SK-N-SH (cell line): ENCODE results near the gene NOX5. TPM values are rescaled to one million over a fixed set of nuclear protein-coding genes. Genes with fewer than 3 reads are reported as not detected.

Experiments
- CTCF ChIA-PET: fragments of 300-600, 350-600 bp; formaldehyde crosslinking; extraction: SDS; loops from one replicate; lab custom pipeline; 2021; lab: Yijun Ruan, JAX
- POLR2A ChIA-PET: fragments of 350-600 bp; sonication (Branson Sonifier 250); formaldehyde crosslinking; extraction: SDS; loops from one replicate; lab custom pipeline; 2020; ENCODE audit warnings: antibody characterized with exemption, inconsistent platforms; lab: Yijun Ruan, JAX
- DNase-seq: peaks from one replicate; pipeline ENCODE4 v3.0.0; 2012
- H2AFZ ChIP-seq: fragments of 200-600 bp; sonication (generic); 2 replicates; pipeline ENCODE4 v1.8.1; 2016; ENCODE audit warnings: antibody characterized with exemption, mild to moderate bottlenecking, low read depth
- H3F3A ChIP-seq: fragments of 200-600 bp; sonication (generic); replicated peaks from 2 replicates; pipeline ENCODE3; 2016; ENCODE audit warnings: antibody characterized with exemption, mild to moderate bottlenecking; ENCODE audit not compliant: insufficient read depth
- H3K27ac ChIP-seq, 2 experiments: fragments of 200-500 bp in 1 of 2; fragments of 200-600 bp in 1 of 2; sonication (Bioruptor generic) in 1 of 2; sonication (generic), shearing (Covaris generic) in 1 of 2; 2 replicates each; pipeline versions ENCODE4 v1.5.1 to v1.6.1; 2014 to 2016; ENCODE audit warnings: low read depth in 2 of 2, inconsistent platforms in 1 of 2, low read length in 1 of 2, mild to moderate bottlenecking in 1 of 2, mixed read lengths in 1 of 2
- H3K27me3 ChIP-seq: fragments of 200-600 bp; sonication (generic), shearing (Covaris generic); 2 replicates; pipeline ENCODE4 v1.6.1; 2016; ENCODE audit warnings: mixed run types; ENCODE audit not compliant: insufficient read depth
- H3K36me3 ChIP-seq, 2 experiments: fragments of 200-500 bp in 1 of 2; fragments of 200-600 bp in 1 of 2; sonication (Bioruptor generic) in 1 of 2; sonication (generic) in 1 of 2; replicated peaks in 1 of 2; 2 replicates each; pipeline versions ENCODE3 to v1.5.1; 2014 to 2016; ENCODE audit warnings: low read length in 1 of 2, mild to moderate bottlenecking in 1 of 2; ENCODE audit not compliant: insufficient read depth in 2 of 2, control insufficient read depth in 1 of 2
- H3K4me1 ChIP-seq, 2 experiments: fragments of 200-500 bp in 1 of 2; fragments of 200-600 bp in 1 of 2; sonication (Bioruptor generic) in 1 of 2; sonication (generic), shearing (Covaris generic) in 1 of 2; 2 replicates each; pipeline versions ENCODE4 v1.5.1 to v1.6.1; 2014 to 2016; ENCODE audit warnings: low read depth in 1 of 2, low read length in 1 of 2, mixed run types in 1 of 2; ENCODE audit not compliant: insufficient read depth in 2 of 2, control insufficient read depth in 1 of 2
- H3K4me2 ChIP-seq: fragments of 200-600 bp; sonication (generic), shearing (Covaris generic); 2 replicates; pipeline ENCODE4 v1.6.1; 2017; ENCODE audit warnings: mixed run types
- H3K4me3 ChIP-seq, 2 experiments: fragments of 200-500 bp in 1 of 2; fragments of 200-600 bp in 1 of 2; sonication (Bioruptor generic) in 1 of 2; sonication (generic), shearing (Covaris generic) in 1 of 2; 2 replicates each; pipeline versions ENCODE4 v1.5.1 to v1.8.1; 2014 to 2016; ENCODE audit warnings: low read depth in 2 of 2, inconsistent platforms in 1 of 2, low read length in 1 of 2, mild to moderate bottlenecking in 1 of 2, mixed read lengths in 1 of 2, moderate library complexity in 1 of 2
- H3K79me2 ChIP-seq: fragments of 200-600 bp; sonication (generic); 2 replicates; pipeline ENCODE4 v1.8.1; 2017; ENCODE audit warnings: mild to moderate bottlenecking; ENCODE audit not compliant: insufficient read depth
- H3K9ac ChIP-seq: fragments of 200-600 bp; sonication (generic); 2 replicates; pipeline ENCODE4 v1.6.1; 2017; ENCODE audit warnings: mixed run types
- H3K9me2 ChIP-seq: fragments of 200-600 bp; sonication (generic); 2 replicates; pipeline ENCODE4 v1.6.1; 2017; ENCODE audit warnings: mixed run types
- H3K9me3 ChIP-seq: fragments of 200-600 bp; sonication (generic); 2 replicates; pipeline ENCODE4 v1.6.1; 2017; ENCODE audit warnings: mixed run types, mild to moderate bottlenecking, moderate library complexity
- H4K20me1 ChIP-seq: fragments of 200-600 bp; sonication (generic); 2 replicates; pipeline ENCODE4 v1.6.1; 2017; ENCODE audit warnings: mild to moderate bottlenecking, mixed run types; ENCODE audit not compliant: insufficient read depth
- EP300 ChIP-seq, 2 experiments: IDR thresholded peaks; 2 replicates each; pipeline versions ENCODE4 v1.4.0 to v1.6.1; 2012; ENCODE audit warnings: borderline replicate concordance in 1 of 2, low read depth in 1 of 2, low read length in 1 of 2
- FOXJ3 ChIP-seq: sonication (generic); formaldehyde crosslinking; IDR thresholded peaks from 2 replicates; pipeline ENCODE4 v1.5.1; 2020; ENCODE audit warnings: mild to moderate bottlenecking, missing genetic modification reagents
- FOXM1 ChIP-seq: IDR thresholded peaks from 2 replicates; pipeline ENCODE4 v1.4.0; 2012; ENCODE audit warnings: low read depth, mild to moderate bottlenecking
- GABPA ChIP-seq: IDR thresholded peaks from 2 replicates; pipeline ENCODE4 v1.4.0; 2012; ENCODE audit warnings: low read depth, mild to moderate bottlenecking
- GATA2 ChIP-seq: sonication (generic); formaldehyde crosslinking; IDR thresholded peaks from 2 replicates; pipeline ENCODE4 v1.5.0; 2020; ENCODE audit warnings: mild to moderate bottlenecking, missing genetic modification reagents
- IRF3 ChIP-seq: fragments of 150-350 bp; IDR thresholded peaks from 2 replicates; pipeline ENCODE4 v1.6.1; 2016; ENCODE audit warnings: mild to moderate bottlenecking, low read depth, low read length
- MAX ChIP-seq: IDR thresholded peaks from 2 replicates; pipeline ENCODE4 v1.4.0; 2012; ENCODE audit warnings: low read depth
- NRF1 ChIP-seq: IDR thresholded peaks from 2 replicates; pipeline ENCODE4 v1.6.1; 2012; ENCODE audit warnings: low read depth, mild to moderate bottlenecking, low read length
- POLR2AphosphoS5 ChIP-seq: IDR thresholded peaks from 2 replicates; pipeline ENCODE4 v1.6.1; 2012; ENCODE audit warnings: low read depth, low read length
- RCOR1 ChIP-seq: fragments of 150-350 bp; IDR thresholded peaks from 2 replicates; pipeline ENCODE4 v1.6.1; 2017; ENCODE audit warnings: antibody characterized with exemption, low read length
- REST ChIP-seq: IDR thresholded peaks from 2 replicates; pipeline ENCODE4 v1.6.1; 2012; ENCODE audit warnings: mild to moderate bottlenecking, low read depth, low read length, moderate library complexity
- SIN3A ChIP-seq: IDR thresholded peaks from 2 replicates; pipeline ENCODE4 v1.6.1; 2012; ENCODE audit warnings: low read depth, mild to moderate bottlenecking, low read length, moderate library complexity, borderline replicate concordance
- TAF1 ChIP-seq: IDR thresholded peaks from 2 replicates; pipeline ENCODE4 v1.6.1; 2012; ENCODE audit warnings: low read depth, mild to moderate bottlenecking, low read length, moderate library complexity, borderline replicate concordance
- YY1 ChIP-seq: IDR thresholded peaks from 2 replicates; pipeline ENCODE4 v1.4.0; 2012; ENCODE audit warnings: low read depth, mild to moderate bottlenecking
- WGBS: methylation state at CpG from one replicate; pipeline ENCODE4 v1.1.6; 2017; ENCODE audit warnings: low lambda C conversion rate; 5-methylcytosine and 5-hydroxymethylcytosine counted together
- polyA plus RNA-seq, 3 experiments: library from polyadenylated mRNA; depleted of rRNA; stranded (reverse); fragments of >200 nt; gene quantifications; 2 replicates each; pipeline ENCODE4 v1.2.3, GENCODE V29; 2012

The NOX5 gene
- polyA plus RNA-seq, 1 of the 3 experiments (the other 2 are of a cell fraction): 0.05 TPM

GRCh38 chr15:68983961-68984481 lies 30.5 kb upstream of the NOX5 start (continued):
- no peak for TF ChIP-seq SIN3A
- TF ChIP-seq, all 33 proteins: peak for 0

GRCh38 chr15:68984586-68984985 lies 29.9 kb upstream of the NOX5 start:
- CTCF ChIA-PET: interaction anchor here (0.6 to 1.1 kb wide), 2 partner anchors 11 to 75 kb away, joined by 3 read pairs; no protein-coding TSS in a partner anchor

More at GRCh38 chr15:68984586-68984985, 29.9 kb upstream of the NOX5 start:
- Histone ChIP-seq H3K4me2 (no peak overlapping the region), H3K9me3 (no peaks in the 10 kb centered on the region), H3K27ac (no peak overlapping the region), H2AFZ (no peak overlapping the region), H4K20me1 (no peaks in the 10 kb centered on the region), H3K9me2 (no peaks in the 10 kb centered on the region)
- TF ChIP-seq NRF1 (no peak), EP300 (IDR thresholded peaks at IDR 0.05; ENCODE audit: borderline replicate concordance in 1 of 2, low read depth in 1 of 2, low read length in 1 of 2) (no peak), RCOR1 (no peak), FOXM1 (no peak), IRF3 (no peak), POLR2AphosphoS5 (no peak), GATA2 (CRISPR knock-in tag) (no peak), REST (no peak), YY1 (no peak), GABPA (no peak), MAX (no peak), FOXJ3 (CRISPR knock-in tag) (no peak), TAF1 (no peak)
- TF ChIP-seq, all 33 proteins: peak for 0
- Histone ChIP-seq H3K36me3 (no peaks in the 10 kb centered on the region), H3K4me3 (no peak overlapping the region), H3K27me3 (peaks cover 6% of the 10 kb centered on the region; the same call in 1 of the 2 replicates), H3K4me1 (peaks cover 0 to 3% of the 10 kb centered on the region in 2 experiments; a peak in 1 of 4 replicates), H3K79me2 (no peaks in the 10 kb centered on the region), H3F3A (no peaks in the 10 kb centered on the region), H3K9ac (no peak overlapping the region)
- WGBS: 82% methylated on average over 3 of the region's 3 CpGs
- no peak for DNase-seq
- POLR2A ChIA-PET: no interaction called here
